ENCODE measurements around the gene HIBADH. TPM values are rescaled to one million over a fixed set of nuclear protein-coding genes. Genes with fewer than 3 reads are reported as not detected.

HIBADH gene
- total and polyA plus RNA-seq, 2 of the 4 experiments (the other 2 are of a cell fraction), result 36.6 to 52.5 TPM

GRCh38 chr7:27615420-27616185 lies 47.1 kb downstream of the HIBADH start:
- no peak overlapping the region for H2AK5ac ChIP-seq (ENCODE audit: low read depth, low read length)
- no peaks in the 10 kb centered on the region for H3K4me1 ChIP-seq (ENCODE audit: control insufficient read depth, insufficient read depth, low read length)
- H3K9me1 ChIP-seq (ENCODE audit: insufficient read depth, low read length), result no peaks in the 10 kb centered on the region
- H3K14ac ChIP-seq (replicated peaks; ENCODE audit: low read depth, low read length), result no peak overlapping the region
- H3K4me2 ChIP-seq (ENCODE audit: low read depth, low read length), result no peak overlapping the region
- TF ChIP-seq CEBPB (IDR thresholded peaks at IDR 0.05; ENCODE audit: low read depth, low read length) (no peak), MAFK (IDR thresholded peaks at IDR 0.05; ENCODE audit: low read depth, low read length) (no peak), MAZ (IDR thresholded peaks at IDR 0.05; ENCODE audit: borderline replicate concordance, low read depth, low read length) (no peak), RCOR1 (IDR thresholded peaks at IDR 0.05; ENCODE audit: insufficient replicate concordance, low read length) (no peak), FOS (IDR thresholded peaks at IDR 0.05; ENCODE audit: low read depth, low read length) (no peak), SMC3 (IDR thresholded peaks at IDR 0.05; ENCODE audit: low read depth, low read length) (no peak), BHLHE40 (IDR thresholded peaks at IDR 0.05; ENCODE audit: low read depth, low read length) (no peak), NFE2L2 (IDR thresholded peaks at IDR 0.05; ENCODE audit: low read depth, low read length) (no peak), MXI1 (IDR thresholded peaks at IDR 0.05; ENCODE audit: borderline replicate concordance, low read depth, low read length) (no peak), CTCF (conservative IDR thresholded peaks at IDR 0.05; ENCODE audit: low read depth, low read length) (no peak), POLR2A (IDR thresholded peaks at IDR 0.05; ENCODE audit: low read depth, low read length) (no peak), RFX5 (IDR thresholded peaks at IDR 0.05; ENCODE audit: low read depth, low read length) (no peak), ELK1 (IDR thresholded peaks at IDR 0.05; ENCODE audit: borderline replicate concordance, low read depth, low read length) (no peak), CHD1 (IDR thresholded peaks at IDR 0.05; ENCODE audit: low read depth, low read length) (no peak), RAD21 (IDR thresholded peaks at IDR 0.05; ENCODE audit: low read length) (no peak)
- TF ChIP-seq, protein P1, sequence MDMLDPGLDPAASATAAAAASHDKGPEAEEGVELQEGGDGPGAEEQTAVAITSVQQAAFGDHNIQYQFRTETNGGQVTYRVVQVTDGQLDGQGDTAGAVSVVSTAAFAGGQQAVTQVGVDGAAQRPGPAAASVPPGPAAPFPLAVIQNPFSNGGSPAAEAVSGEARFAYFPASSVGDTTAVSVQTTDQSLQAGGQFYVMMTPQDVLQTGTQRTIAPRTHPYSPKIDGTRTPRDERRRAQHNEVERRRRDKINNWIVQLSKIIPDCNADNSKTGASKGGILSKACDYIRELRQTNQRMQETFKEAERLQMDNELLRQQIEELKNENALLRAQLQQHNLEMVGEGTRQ (IDR thresholded peaks at IDR 0.05; ENCODE audit: low read depth, low read length), result no peak
- no peak overlapping the region for H3K18ac ChIP-seq (ENCODE audit: low read depth, low read length)
- no peaks in the 10 kb centered on the region for H4K20me1 ChIP-seq (ENCODE audit: insufficient read depth, low read length)
- H3K27me3 ChIP-seq (ENCODE audit: control insufficient read depth, insufficient read depth, low read length), result no peaks in the 10 kb centered on the region
- H2AK9ac ChIP-seq (replicated peaks; ENCODE audit: low read depth, low read length, poor library complexity), result no peak overlapping the region
- ChIA-PET CTCF (interaction anchor here (1.3 kb wide), 1 partner anchor 10 kb away, joined by 5 read pairs; no protein-coding TSS in a partner anchor), POLR2A (ENCODE audit: unreplicated experiment) (no interaction called here)
- no peak overlapping the region for H2BK20ac ChIP-seq (ENCODE audit: low read depth, low read length)
- no peak overlapping the region for H3K4me3 ChIP-seq (ENCODE audit: insufficient read depth, low read depth, low read length)
- H3K9me3 ChIP-seq (ENCODE audit: control insufficient read depth, insufficient read depth, low read length), result peaks cover 21% of the 10 kb centered on the region
- no peak overlapping the region for H4K5ac ChIP-seq (ENCODE audit: low read depth, low read length)
- no TSS peak for BruUV-seq (replicated peaks)
- no peak overlapping the region for H3K9ac ChIP-seq (ENCODE audit: low read depth, low read length)
- H3K56ac ChIP-seq (ENCODE audit: extremely low read depth, insufficient read depth, low read length), result no peak overlapping the region
- no peak overlapping the region for H2BK15ac ChIP-seq (ENCODE audit: low read depth, low read length)
- H3K27ac ChIP-seq (ENCODE audit: insufficient read depth, low read length), result no peak overlapping the region
- dilution Hi-C loops (cut with HindIII; ENCODE audit: low sequenced_read_pairs, unreplicated experiment) (no loop called here), intact Hi-C loops (cut with micrococcal nuclease) (no loop called here), in situ Hi-C loops (cut with MboI; ENCODE audit: low sequenced_read_pairs) (no loop called here)
- H2BK5ac ChIP-seq (ENCODE audit: low read depth, low read length, poor library complexity, severe bottlenecking), result no peak overlapping the region
- peaks cover 5 to 9% of the 10 kb centered on the region in 2 experiments for H3K79me1 ChIP-seq (ENCODE audit: low read depth in 1 of 2, low read length in 2 of 2)
- ATAC-seq (ENCODE audit: low read depth) (no peak), DNase-seq (no peak)
- no peak overlapping the region for H3K4ac ChIP-seq (ENCODE audit: low read depth, low read length)
- H2BK120ac ChIP-seq (ENCODE audit: low read depth, low read length), result no peak overlapping the region
- no CpG with 5 or more reads among the region's 7 CpGs for WGBS, 2 experiments (ENCODE audit: extremely low coverage in 2 of 2, insufficient read length in 1 of 2)
- H3K23ac ChIP-seq (ENCODE audit: low read depth, low read length), result no peak overlapping the region
- H4K91ac ChIP-seq (ENCODE audit: insufficient read depth, low read depth, low read length), result no peak overlapping the region
- peaks cover 8% of the 10 kb centered on the region; the same call in 1 of the 2 replicates for H3K36me3 ChIP-seq (ENCODE audit: control insufficient read depth, insufficient read depth, low read length)
- H2AFZ ChIP-seq (replicated peaks; ENCODE audit: low read length, poor library complexity), result no peak overlapping the region
- no peak overlapping the region for H4K8ac ChIP-seq (ENCODE audit: low read depth in 2 of 2, low read length in 2 of 2)

Data from IMR-90 (cell line).